Raji (cell line): Measurements from ENCODE around the gene SPATA9.

Source experiments
- POLR2A ChIP-seq: IDR thresholded peaks from 2 replicates; pipeline ENCODE4 v1.6.1; 2011; ENCODE audit warnings: low read depth, low read length, control low read depth; ENCODE audit not compliant: insufficient read depth

The SPATA9 gene

GRCh38 chr5:95619514-95620029 is 63.2 kb downstream of the SPATA9 start:
- TF ChIP-seq POLR2A, result no peak

DNA sequence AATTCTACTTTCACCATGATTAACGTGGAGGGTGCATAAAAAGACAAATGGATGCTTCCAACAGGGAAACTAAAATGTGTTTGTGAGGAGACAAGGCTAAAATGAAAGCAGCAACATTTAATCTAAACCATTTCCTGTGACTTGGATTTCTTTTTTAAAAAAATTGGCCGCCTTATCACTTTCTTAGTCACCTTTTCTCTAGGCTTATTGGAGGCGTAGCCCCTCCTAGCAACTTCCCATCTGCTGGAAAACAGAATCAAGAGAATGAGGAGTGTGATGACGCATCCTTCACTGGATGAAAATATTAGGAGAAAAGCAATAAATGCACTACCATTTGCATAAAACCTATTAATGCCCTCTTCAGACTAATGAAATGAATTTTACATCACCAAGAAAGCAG is 63.7 kb downstream of the SPATA9 start:
- no peak for TF ChIP-seq POLR2A

DNA sequence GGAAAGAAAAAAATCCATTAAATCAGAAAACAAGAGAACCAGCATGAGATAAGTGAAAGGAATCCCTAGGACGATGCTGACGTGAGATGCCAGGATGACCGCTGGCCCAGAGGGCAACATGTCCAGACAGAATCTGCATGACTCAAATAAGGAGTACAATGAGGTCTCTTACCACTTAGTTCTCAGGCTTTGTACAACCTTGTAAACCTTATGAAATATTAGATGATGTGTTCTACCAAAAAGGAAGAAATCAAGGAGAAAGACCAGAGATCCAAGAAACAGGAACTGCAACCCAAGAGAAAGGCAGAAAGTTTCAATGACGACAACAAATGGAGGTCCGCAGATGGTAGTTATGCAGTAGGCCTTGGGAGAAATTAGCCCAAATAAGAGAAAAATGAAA is 65.7 kb downstream of the SPATA9 start:
- no peak for TF ChIP-seq POLR2A

GRCh38 chr5:95615164-95615467 is 67.7 kb downstream of the SPATA9 start:
- no peak for TF ChIP-seq POLR2A

GRCh38 chr5:95613514-95613913 is 69.3 kb downstream of the SPATA9 start:
- no peak for TF ChIP-seq POLR2A

GRCh38 chr5:95611396-95611795 is 71.4 kb downstream of the SPATA9 start:
- no peak for TF ChIP-seq POLR2A

DNA sequence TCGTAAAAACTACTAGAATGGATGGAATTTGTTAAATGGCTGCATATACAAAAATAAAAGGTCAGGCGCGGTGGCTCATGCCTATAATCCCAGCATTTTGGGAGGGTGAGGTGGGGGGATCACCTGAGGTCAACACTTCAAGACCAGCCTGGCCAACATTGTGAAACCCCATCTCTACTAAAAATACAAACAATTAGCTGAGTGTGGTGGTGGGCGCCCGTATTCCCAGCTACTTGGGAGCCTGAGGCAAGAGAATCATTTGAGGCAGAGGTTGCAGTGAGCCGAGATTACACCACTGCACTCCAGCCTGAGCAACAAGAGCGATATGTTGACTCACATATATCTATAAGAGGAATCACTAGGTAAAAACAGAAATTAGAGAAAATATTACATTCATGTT is 72.2 kb downstream of the SPATA9 start:
- TF ChIP-seq POLR2A, result no peak

GRCh38 chr5:95609711-95610110 is 73.1 kb downstream of the SPATA9 start:
- no peak for TF ChIP-seq POLR2A
